Activated CD8-positive, alpha-beta memory T cell treated with anti-CD3 and anti-CD28 coated beads for 24 hours (primary cell): ENCODE measurements around the gene FHDC1.
"Not testable (repeated sequence)": the region's sequence is repeated elsewhere in the genome, so short reads cannot be mapped to it uniquely, and the experiment has no call there.

Source experiments
- DNase-seq: peaks from one replicate; pipeline ENCODE4 v3.0.0-alpha.2; 2020

FHDC1 gene, protein sequence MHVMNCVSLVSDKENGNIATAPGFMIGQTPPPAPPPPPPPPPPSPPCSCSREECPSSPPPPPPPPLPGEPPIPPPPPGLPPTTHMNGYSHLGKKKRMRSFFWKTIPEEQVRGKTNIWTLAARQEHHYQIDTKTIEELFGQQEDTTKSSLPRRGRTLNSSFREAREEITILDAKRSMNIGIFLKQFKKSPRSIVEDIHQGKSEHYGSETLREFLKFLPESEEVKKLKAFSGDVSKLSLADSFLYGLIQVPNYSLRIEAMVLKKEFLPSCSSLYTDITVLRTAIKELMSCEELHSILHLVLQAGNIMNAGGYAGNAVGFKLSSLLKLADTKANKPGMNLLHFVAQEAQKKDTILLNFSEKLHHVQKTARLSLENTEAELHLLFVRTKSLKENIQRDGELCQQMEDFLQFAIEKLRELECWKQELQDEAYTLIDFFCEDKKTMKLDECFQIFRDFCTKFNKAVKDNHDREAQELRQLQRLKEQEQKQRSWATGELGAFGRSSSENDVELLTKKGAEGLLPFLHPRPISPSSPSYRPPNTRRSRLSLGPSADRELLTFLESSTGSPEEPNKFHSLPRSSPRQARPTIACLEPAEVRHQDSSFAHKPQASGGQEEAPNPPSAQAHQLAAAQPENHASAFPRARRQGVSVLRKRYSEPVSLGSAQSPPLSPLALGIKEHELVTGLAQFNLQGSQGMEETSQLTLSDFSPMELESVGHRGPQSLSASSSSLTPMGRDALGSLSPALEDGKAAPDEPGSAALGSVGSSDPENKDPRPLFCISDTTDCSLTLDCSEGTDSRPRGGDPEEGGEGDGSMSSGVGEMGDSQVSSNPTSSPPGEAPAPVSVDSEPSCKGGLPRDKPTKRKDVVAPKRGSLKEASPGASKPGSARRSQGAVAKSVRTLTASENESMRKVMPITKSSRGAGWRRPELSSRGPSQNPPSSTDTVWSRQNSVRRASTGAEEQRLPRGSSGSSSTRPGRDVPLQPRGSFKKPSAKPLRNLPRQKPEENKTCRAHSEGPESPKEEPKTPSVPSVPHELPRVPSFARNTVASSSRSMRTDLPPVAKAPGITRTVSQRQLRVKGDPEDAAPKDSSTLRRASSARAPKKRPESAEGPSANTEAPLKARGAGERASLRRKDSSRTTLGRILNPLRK

GRCh38 chr4:152935631-152936445, at the start of gene FHDC1:
Gene FHDC1, plus strand, starts transcription at chr4:152936323. Its CDS starts 6,735 bp downstream, at chr4:152943058.
- peak; percentile 59 for DNase-seq

- DNase-seq = no peak
Observed at GRCh38 chr4:152887981-152888380, 48.1 kb upstream of the FHDC1 start.

- DNase-seq = no peak
Observed at GRCh38 chr4:152892974-152893373, 43.1 kb upstream of the FHDC1 start.

DNA sequence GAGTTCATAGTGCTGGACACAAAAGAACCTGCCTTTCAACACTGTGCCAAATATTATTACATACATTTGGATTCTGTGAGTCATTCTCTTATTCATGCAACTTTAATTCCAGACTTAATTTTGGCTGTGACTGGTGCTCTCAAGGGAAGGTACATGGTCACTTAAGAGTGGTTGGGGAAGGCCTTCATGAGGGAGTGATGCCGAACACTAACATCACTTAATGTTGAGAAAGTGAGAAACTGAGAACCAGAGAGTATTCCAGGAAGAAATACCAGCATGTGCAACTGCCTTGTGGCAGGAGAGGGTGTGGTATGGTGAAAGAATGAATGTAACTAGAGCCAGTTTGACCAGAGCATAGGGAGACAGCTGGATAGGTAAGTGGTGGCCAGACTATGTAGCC, 41.5 kb upstream of the FHDC1 start:
- no peak for DNase-seq

DNA sequence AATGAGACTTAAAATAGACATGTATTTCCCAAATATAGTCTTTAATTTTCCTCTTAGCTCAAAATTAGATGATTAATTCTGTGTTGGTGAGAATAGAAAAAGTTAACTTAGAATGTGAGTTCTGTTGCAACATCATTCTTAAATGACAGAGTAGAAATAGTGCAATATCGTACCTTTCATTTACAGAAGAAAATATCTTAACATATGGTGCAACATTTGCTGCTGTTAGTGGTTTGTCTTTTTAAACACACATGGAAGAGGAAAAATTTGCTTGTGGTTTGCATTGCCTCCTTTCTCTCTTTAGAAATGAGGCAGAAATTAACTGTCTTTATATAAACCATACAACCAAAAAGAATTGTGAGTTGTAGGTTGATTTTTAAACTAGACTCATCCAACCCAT, 39.3 kb upstream of the FHDC1 start:
- DNase-seq = no peak

DNA sequence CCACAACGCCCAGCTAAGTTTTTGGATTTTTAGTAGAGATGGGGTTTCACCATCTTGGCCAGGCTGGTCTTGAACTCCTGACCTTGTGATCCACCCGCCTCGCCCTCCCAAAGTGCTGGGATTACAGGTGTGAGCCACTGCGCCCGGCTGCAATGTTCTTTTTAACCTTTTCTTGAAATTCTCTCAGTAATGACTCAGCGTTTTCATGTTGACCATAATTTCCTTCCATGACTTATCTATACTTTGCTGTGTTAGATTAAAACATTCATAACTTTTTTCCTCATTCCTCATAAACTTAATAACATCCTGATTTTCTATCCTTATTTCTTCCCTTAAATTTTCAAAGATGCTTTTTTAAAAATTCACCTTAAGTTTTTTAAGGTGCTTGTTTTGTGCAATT, 38.0 kb upstream of the FHDC1 start:
- DNase-seq = not testable (repeated sequence)

DNA sequence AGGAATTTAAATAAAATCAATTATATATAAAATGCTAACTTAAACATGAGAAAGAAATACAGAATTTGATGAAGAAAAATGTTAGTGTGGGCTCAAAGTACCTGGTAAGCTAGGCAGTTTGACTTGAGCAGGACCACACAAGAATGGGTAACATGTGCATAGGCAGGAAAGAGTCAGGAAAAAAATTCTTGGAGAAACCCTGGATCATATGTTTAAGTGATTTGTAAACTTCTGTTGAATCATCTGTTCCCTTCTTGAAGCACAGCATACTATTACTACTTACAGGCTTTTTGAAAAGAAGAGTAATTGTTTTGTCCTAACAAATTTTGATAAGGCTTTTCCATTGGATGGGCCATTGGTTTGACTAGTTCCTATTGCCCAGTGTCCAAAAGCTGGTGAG, 37.5 kb upstream of the FHDC1 start:
- no peak for DNase-seq

- no peak for DNase-seq
Observed at GRCh38 chr4:152900395-152900794, 35.7 kb upstream of the FHDC1 start.

GRCh38 chr4:152901205-152901604, 34.9 kb upstream of the FHDC1 start:
- no peak for DNase-seq

- DNase-seq = no peak
Observed at GRCh38 chr4:152903658-152904057, 32.5 kb upstream of the FHDC1 start.

- DNase-seq = no peak
Observed at GRCh38 chr4:152909901-152910300, 26.2 kb upstream of the FHDC1 start.

GRCh38 chr4:152910521-152910920, 25.6 kb upstream of the FHDC1 start:
- DNase-seq = no peak

DNA sequence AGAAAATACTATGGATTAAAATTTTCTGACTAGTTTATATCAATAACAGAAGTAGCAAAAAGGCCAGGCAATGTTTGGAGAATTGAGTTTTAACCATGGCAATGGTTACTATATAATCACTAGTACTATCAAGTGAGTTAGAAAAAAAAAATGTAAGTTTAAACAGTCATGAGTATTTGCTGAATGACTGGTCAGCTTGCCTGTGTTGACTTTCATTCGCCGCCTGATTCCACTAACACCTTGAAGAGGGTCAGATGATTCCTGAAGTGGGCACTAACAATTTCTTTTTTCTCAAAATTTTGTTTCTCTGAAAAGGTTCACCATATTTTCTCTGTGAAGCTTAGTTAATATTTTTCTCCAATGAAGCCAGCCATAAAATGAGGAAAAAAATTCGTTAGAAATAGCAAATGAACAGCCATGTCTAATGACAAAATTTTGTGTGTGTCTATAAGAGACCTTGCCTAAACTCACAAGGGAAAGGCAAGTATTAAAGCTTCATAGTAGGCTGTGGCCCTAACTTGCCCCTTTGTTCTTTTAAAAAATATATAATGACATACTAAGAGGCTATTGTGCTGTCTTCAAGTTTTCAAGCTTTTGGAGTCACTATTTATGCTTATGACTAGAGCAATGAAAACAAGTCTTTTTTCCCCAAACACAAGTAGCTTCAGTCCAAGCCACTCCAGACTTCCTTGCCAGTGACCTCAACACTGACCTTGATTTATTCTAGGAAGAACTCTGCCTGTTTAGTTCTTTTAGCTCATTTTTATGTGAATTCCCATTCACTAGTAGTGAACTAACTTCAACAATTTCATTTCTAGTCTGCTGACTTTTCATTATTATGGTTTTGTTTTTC, 18.4 kb upstream of the FHDC1 start:
- no peak for DNase-seq

- no peak for DNase-seq
Observed at GRCh38 chr4:152919826-152920225, 16.3 kb upstream of the FHDC1 start.

DNA sequence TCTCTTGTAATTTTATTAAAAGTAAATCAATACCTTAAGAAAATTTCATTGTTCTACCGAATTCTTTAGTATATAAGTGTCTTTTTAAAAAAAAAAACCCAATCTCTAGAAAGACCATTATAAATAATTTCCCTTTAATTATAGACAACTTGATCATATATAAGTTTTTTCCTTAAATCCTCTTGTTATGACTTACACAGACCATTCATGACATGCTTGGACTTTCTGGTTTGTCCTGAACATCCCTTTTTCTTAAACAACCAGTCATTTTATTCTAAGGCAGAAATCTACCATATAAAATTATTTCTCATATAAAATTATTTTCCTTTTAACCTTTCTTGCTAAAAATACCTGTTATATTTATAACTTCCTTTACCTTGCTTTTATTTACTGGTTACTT, 15.4 kb upstream of the FHDC1 start:
- DNase-seq = no peak

- no peak for DNase-seq
Observed at GRCh38 chr4:152921284-152921683, 14.8 kb upstream of the FHDC1 start.

DNA sequence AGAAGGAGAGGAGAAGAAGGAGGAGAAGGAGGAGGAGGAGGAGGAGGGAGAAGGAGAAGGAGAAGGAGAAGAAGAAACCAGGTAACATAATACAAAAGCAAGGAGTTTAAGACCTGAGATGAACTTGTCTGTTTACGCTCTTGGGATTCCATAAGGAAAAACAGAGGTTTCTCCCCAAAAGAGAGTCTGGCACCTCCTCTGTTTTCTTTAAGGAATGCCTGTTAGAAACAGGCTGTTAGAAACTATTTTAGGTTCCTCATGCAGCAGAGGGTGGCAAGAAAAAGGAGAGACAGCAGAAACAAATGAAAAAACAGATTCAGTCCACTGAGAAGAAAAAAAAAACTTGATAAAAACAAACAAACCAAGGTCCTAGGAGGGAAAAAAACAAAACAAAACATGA, 10.3 kb upstream of the FHDC1 start:
- no peak for DNase-seq

DNA sequence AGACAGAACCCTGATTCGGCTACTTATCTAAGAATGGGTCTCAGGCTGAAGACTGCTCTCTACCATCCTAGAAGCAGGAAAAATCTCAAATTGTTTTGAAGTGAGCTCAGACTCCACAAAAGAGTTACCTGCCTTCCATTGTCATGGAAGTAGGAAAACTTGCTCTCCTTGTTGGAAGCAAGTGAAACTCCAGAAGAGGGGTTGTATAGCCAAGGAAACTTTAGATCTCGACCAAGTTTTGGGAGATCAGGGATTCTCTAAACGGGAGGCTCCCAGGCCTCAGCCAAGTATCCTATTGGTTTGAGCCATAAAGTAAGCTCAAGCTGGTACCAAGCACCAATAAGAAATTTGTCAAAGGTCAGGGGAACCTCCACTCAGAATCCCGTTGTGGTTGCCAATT, 9.2 kb upstream of the FHDC1 start:
- no peak for DNase-seq

GRCh38 chr4:152927737-152928136, 8.4 kb upstream of the FHDC1 start:
- no peak for DNase-seq

- DNase-seq = no peak
Observed at GRCh38 chr4:152928286-152928685, 7.8 kb upstream of the FHDC1 start.

GRCh38 chr4:152929888-152930287, 6.2 kb upstream of the FHDC1 start:
- DNase-seq = no peak

DNA sequence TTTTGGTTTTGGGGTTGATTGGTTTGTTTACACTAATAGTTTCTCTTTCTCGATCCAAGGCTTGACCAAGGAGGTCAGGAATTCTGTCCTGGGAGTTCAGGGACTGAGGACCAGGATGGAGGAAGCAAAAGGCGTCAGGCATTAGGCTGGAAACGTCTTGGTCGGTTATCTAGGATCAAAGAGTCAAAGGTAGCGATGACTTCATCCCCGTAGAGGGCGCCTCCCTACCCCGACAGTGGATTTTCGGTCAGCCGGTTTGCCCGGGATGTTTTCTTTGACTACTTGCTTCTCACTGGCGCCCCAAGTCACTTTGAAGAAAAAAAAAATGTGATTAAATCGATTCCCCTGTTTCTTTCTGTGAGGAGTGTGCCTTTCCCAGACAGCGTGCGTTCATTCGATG, 980 bp upstream of the FHDC1 start:
- DNase-seq = no peak
